Measurements from ENCODE around the gene MTUS2.

DNA sequence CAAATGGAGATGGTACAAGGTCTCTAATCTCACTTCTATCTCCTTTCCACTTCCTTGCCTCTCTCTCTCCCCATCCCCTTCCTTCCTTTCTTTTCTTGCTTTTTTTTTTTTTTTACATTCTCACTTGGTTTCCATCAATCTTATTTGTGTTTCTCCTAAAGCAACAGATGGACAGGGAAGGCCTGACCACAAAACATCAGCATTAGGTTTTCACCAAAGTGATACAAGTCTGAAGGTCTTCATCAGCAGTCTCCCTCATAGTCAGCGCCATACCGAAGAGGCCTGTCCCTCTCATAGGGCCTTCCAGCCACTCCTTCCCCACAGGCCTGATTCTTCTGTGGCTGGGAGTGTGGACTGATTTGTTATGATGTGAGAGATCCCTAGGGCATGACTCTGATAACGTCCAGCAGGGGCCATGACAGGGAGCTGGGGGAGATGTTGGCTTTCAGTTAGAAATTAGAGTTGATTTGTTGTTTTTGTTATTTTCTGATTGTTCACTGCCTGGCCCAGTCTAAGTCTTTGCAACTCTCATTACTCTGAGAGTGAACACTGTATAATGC, 616.7 kb downstream of the MTUS2 start:
- TF ChIP-seq, protein P1, sequence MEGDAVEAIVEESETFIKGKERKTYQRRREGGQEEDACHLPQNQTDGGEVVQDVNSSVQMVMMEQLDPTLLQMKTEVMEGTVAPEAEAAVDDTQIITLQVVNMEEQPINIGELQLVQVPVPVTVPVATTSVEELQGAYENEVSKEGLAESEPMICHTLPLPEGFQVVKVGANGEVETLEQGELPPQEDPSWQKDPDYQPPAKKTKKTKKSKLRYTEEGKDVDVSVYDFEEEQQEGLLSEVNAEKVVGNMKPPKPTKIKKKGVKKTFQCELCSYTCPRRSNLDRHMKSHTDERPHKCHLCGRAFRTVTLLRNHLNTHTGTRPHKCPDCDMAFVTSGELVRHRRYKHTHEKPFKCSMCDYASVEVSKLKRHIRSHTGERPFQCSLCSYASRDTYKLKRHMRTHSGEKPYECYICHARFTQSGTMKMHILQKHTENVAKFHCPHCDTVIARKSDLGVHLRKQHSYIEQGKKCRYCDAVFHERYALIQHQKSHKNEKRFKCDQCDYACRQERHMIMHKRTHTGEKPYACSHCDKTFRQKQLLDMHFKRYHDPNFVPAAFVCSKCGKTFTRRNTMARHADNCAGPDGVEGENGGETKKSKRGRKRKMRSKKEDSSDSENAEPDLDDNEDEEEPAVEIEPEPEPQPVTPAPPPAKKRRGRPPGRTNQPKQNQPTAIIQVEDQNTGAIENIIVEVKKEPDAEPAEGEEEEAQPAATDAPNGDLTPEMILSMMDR (IDR thresholded peaks at IDR 0.05; ENCODE audit: low read length), result no peak
- TF ChIP-seq EZH2 (optimal IDR thresholded peaks at IDR 0.05; ENCODE audit: low read depth, low read length), result no peak

All from MM.1S (cell line).